Measurements from ENCODE around the gene ZNF776. TPM values are rescaled to one million over a fixed set of nuclear protein-coding genes. Genes with fewer than 3 reads are reported as not detected.

The ZNF776 gene
- total RNA-seq, 2 experiments from 2014 or later = 21.7 to 28.4 TPM

DNA sequence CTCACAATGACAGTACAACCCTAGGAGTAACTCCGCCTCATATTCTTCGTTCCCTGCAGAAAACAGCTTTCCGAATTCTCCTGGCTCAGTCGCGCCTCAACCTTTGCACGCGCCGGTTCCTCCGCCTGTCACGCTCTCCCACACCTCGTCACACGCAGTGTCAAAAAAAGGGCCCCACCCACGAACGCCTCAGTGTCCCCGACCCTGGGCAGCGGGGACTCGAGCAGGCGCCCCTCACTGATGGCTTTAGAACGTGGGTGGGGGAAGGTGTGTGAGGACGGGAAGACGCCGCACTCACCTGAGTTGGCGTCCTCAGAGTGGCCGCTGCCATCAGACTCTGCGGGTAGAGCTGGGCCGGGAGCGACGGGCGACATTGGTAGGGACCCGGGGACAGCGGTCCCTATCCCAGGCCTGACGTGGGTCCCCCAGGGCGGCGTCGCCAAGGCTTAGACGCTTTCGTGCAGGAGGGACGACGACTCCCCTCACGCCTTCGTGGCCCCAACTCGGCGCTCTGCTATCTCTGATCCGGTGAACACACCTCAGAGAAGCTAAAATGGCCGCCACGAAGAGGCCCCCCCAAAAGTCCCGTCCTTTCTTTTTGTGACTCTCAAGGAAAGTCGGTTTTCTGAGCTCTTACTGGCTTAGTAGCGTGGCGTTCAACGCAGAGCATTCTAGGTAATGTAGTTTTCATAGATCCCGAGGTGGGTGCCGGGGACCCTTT, 37.8 kb upstream of the ZNF776 start, which contains the start of gene ZNF154:
ZNF154 (minus strand) TSS at position 564 of the 721 bp plus-strand sequence; CDS start at position 331, 233 bp downstream.
- peak within 1 kb of the TSS; percentile 96 for H3K4me3 Mint-ChIP-seq
- peak in 12 of 14 experiments; percentile 10 to 80 (median 34) for DNase-seq
- Histone ChIP-seq H3K36me3 (ENCODE audit: insufficient read depth, low read length) (peaks cover 15% of the 10 kb centered on the region), H3K27me3 (ENCODE audit: control insufficient read depth in 1 of 2, insufficient read depth in 2 of 2, low read length in 2 of 2) (no peaks in the 10 kb centered on the region), H3K27ac (ENCODE audit: low read depth in 1 of 2, low read length in 2 of 2) (peak within 1 kb of the TSS; percentile 47 to 52), H3K9me3 (ENCODE audit: control insufficient read depth in 1 of 2, insufficient read depth in 1 of 2, low read length in 2 of 2) (peaks cover 68 to 77% of the 10 kb centered on the region in 2 experiments), H3K4me3 (ENCODE audit: low read length) (peak within 1 kb of the TSS; percentile 55), H3K4me1 (ENCODE audit: insufficient read depth, low read length) (peaks cover 10% of the 10 kb centered on the region)
- intact Hi-C loops (cut with DNase I, micrococcal nuclease) = no loop called here
- H3K4me1 Mint-ChIP-seq (ENCODE audit: low read depth) = peaks cover 44% of the 10 kb centered on the region
- ChIA-PET POLR2A (interaction anchor here (0.6 to 3.6 kb wide), 29 partner anchors 9 to 767 kb away, joined by 3 to 48 read pairs (median 3); partner anchors contain the start of genes ZNF134, ZNF135, ZNF17 and ZNF211), CTCF (no interaction called here)
- H3K9me3 Mint-ChIP-seq = peaks cover 28% of the 10 kb centered on the region
- H3K27ac Mint-ChIP-seq = peak within 1 kb of the TSS; percentile 99
- H3K27me3 Mint-ChIP-seq = no peaks in the 10 kb centered on the region
- peaks cover 81% of the 10 kb centered on the region for H3K36me3 Mint-ChIP-seq (ENCODE audit: low read depth)
- ATAC-seq (ENCODE audit: poor library complexity) = peak; percentile 90
- no peak for TF ChIP-seq CTCF (IDR thresholded peaks at IDR 0.05)

GRCh38 chr19:57709616-57710015, 37.0 kb upstream of the ZNF776 start:
- peaks cover 68 to 77% of the 10 kb centered on the region in 2 experiments for H3K9me3 ChIP-seq (ENCODE audit: control insufficient read depth in 1 of 2, insufficient read depth in 1 of 2, low read length in 2 of 2)
- H3K4me1 Mint-ChIP-seq (ENCODE audit: low read depth) = peaks cover 36% of the 10 kb centered on the region
- peaks cover 28% of the 10 kb centered on the region for H3K9me3 Mint-ChIP-seq
- ATAC-seq (ENCODE audit: poor library complexity) (no peak), DNase-seq (no peak)
- peaks cover 81% of the 10 kb centered on the region for H3K36me3 Mint-ChIP-seq (ENCODE audit: low read depth)
- H3K27ac Mint-ChIP-seq = peak overlapping the region; percentile 99
- ChIA-PET CTCF (no interaction called here), POLR2A (interaction anchor here (0.6 to 3.6 kb wide), 26 partner anchors 8 to 766 kb away, joined by 3 to 48 read pairs (median 4); partner anchors contain the start of genes ZNF134, ZNF135, ZNF17 and ZNF211)
- no peak overlapping the region for H3K4me3 ChIP-seq (ENCODE audit: low read length)
- TF ChIP-seq CTCF (IDR thresholded peaks at IDR 0.05) = no peak
- peak overlapping the region; percentile 96 for H3K4me3 Mint-ChIP-seq
- H3K27me3 ChIP-seq (ENCODE audit: control insufficient read depth in 1 of 2, insufficient read depth in 2 of 2, low read length in 2 of 2) = no peaks in the 10 kb centered on the region
- intact Hi-C loops (cut with DNase I, micrococcal nuclease) = no loop called here
- H3K4me1 ChIP-seq (ENCODE audit: insufficient read depth, low read length) = peaks cover 10% of the 10 kb centered on the region
- H3K27me3 Mint-ChIP-seq = no peaks in the 10 kb centered on the region
- peaks cover 8% of the 10 kb centered on the region for H3K36me3 ChIP-seq (ENCODE audit: insufficient read depth, low read length)
- no peak overlapping the region for H3K27ac ChIP-seq (ENCODE audit: low read depth in 1 of 2, low read length in 2 of 2)

GRCh38 chr19:57712222-57712621, 34.4 kb upstream of the ZNF776 start:
- Histone ChIP-seq H3K27me3 (ENCODE audit: control insufficient read depth in 1 of 2, insufficient read depth in 2 of 2, low read length in 2 of 2) (no peaks in the 10 kb centered on the region), H3K4me1 (ENCODE audit: insufficient read depth, low read length) (peaks cover 10% of the 10 kb centered on the region), H3K27ac (ENCODE audit: low read depth in 1 of 2, low read length in 2 of 2) (no peak overlapping the region), H3K36me3 (ENCODE audit: insufficient read depth, low read length) (peaks cover 3% of the 10 kb centered on the region), H3K9me3 (ENCODE audit: control insufficient read depth in 1 of 2, insufficient read depth in 1 of 2, low read length in 2 of 2) (peaks cover 55 to 68% of the 10 kb centered on the region in 2 experiments), H3K4me3 (ENCODE audit: low read length) (no peak overlapping the region)
- no peak overlapping the region for H3K27ac Mint-ChIP-seq
- ATAC-seq (ENCODE audit: poor library complexity) (no peak), DNase-seq (no peak)
- H3K9me3 Mint-ChIP-seq = peaks cover 21% of the 10 kb centered on the region
- H3K36me3 Mint-ChIP-seq (ENCODE audit: low read depth) = peaks cover 77% of the 10 kb centered on the region
- ChIA-PET CTCF (no interaction called here), POLR2A (interaction anchor here (0.7 kb wide), 1 partner anchor 15 kb away, joined by 5 read pairs; the partner anchor contains the start of gene ZNF671)
- H3K4me3 Mint-ChIP-seq = no peak overlapping the region
- intact Hi-C loops (cut with DNase I, micrococcal nuclease) = no loop called here
- TF ChIP-seq CTCF (IDR thresholded peaks at IDR 0.05) = no peak
- no peaks in the 10 kb centered on the region for H3K27me3 Mint-ChIP-seq
- H3K4me1 Mint-ChIP-seq (ENCODE audit: low read depth) = peaks cover 22% of the 10 kb centered on the region
